Astrocyte of the spinal cord (primary cell): ENCODE data around the gene ANKRD49.

Source experiments
- DNase-seq: peaks from one replicate; pipeline ENCODE4 v3.0.0; 2011; ENCODE audit warnings: low read depth, low spot score
- H3K4me3 ChIP-seq: 2 replicates; pipeline ENCODE4 v1.5.1; 2011; ENCODE audit warnings: low read depth, mild to moderate bottlenecking, low read length, moderate library complexity
- in situ Hi-C: cut with HindIII; loops from 2 replicates; pipeline ENCODE4 v1.10.0; 2017; ENCODE audit warnings: low sequenced_read_pairs
- TF ChIP-seq, protein P1 (sequence below): IDR thresholded peaks from 2 replicates; pipeline ENCODE4 v1.5.1; 2012; ENCODE audit warnings: low read depth, mild to moderate bottlenecking, low read length, inconsistent platforms

ANKRD49 gene

DNA sequence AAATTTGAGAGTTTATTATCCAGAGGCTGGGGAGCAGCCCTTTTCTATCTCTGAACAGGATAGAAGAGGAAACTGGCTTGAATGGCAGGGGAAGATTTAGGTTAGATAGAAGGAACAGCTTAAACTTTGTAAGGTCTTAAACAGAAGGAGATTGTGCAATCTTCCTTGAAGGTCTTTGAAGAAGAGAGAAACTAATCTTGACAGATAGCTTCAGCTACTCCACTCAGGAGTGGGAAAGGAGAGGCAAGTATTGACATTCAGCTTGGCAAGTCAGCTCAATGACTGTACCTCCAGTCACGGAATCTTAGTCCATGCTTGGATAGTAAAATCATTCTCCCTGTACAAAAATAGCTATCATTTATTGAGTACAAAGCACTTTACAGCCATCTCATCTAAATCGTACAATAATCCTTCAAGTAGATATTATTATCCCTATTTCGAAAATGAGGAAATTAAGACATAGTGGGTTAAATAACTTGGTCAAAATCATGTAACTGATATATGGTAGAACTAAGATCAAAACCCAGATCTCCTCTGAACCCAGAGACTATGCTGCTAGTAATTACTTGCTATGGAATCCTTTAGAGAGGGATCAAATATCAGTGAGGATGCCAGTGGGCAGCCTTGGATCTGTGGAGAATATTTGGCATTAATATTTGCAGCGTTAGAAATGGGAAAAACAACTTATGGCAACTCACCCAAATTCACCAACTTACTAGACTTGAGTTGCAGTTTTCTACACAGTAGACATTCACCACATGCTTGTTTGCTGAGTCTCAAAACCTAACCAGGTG is 33.1 kb downstream of the ANKRD49 start:
- no peak overlapping the region for H3K4me3 ChIP-seq
- TF ChIP-seq, protein P1, sequence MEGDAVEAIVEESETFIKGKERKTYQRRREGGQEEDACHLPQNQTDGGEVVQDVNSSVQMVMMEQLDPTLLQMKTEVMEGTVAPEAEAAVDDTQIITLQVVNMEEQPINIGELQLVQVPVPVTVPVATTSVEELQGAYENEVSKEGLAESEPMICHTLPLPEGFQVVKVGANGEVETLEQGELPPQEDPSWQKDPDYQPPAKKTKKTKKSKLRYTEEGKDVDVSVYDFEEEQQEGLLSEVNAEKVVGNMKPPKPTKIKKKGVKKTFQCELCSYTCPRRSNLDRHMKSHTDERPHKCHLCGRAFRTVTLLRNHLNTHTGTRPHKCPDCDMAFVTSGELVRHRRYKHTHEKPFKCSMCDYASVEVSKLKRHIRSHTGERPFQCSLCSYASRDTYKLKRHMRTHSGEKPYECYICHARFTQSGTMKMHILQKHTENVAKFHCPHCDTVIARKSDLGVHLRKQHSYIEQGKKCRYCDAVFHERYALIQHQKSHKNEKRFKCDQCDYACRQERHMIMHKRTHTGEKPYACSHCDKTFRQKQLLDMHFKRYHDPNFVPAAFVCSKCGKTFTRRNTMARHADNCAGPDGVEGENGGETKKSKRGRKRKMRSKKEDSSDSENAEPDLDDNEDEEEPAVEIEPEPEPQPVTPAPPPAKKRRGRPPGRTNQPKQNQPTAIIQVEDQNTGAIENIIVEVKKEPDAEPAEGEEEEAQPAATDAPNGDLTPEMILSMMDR, result no peak
- in situ Hi-C loops, result no loop called here
- no peak for DNase-seq

DNA sequence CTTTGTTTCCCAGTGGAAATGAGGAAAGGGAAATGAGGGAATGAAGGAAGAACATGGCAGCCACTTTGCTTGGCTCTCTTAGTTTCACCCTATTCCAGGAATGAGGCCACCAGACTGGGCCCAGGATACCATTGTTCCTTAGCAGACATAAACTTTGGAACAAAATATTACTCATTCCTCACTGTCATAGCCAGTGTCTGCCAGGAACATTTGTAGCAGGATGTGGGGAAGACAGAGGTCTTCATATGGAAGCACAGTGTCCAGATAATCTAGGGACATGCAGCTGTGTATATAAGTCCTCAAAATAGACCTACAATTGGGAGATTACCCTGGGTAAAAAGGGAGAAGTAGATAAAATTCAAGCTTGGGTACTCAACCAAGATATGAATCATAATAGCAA is 34.8 kb downstream of the ANKRD49 start:
- in situ Hi-C loops, result no loop called here
- H3K4me3 ChIP-seq, result no peak overlapping the region
- TF ChIP-seq, protein P1, result no peak
- DNase-seq, result no peak

- DNase-seq, result no peak
- in situ Hi-C loops, result no loop called here
These were observed 38.4 kb downstream of the ANKRD49 start for GRCh38 chr11:94532211-94532610.

GRCh38 chr11:94533206-94533605 is 39.4 kb downstream of the ANKRD49 start:
- in situ Hi-C loops, result no loop called here
- DNase-seq, result no peak
- no peak overlapping the region for H3K4me3 ChIP-seq
- TF ChIP-seq, protein P1, result no peak

More at GRCh38 chr11:94532211-94532610, 38.4 kb downstream of the ANKRD49 start:
- TF ChIP-seq, protein P1, result no peak
- H3K4me3 ChIP-seq, result no peak overlapping the region

DNA sequence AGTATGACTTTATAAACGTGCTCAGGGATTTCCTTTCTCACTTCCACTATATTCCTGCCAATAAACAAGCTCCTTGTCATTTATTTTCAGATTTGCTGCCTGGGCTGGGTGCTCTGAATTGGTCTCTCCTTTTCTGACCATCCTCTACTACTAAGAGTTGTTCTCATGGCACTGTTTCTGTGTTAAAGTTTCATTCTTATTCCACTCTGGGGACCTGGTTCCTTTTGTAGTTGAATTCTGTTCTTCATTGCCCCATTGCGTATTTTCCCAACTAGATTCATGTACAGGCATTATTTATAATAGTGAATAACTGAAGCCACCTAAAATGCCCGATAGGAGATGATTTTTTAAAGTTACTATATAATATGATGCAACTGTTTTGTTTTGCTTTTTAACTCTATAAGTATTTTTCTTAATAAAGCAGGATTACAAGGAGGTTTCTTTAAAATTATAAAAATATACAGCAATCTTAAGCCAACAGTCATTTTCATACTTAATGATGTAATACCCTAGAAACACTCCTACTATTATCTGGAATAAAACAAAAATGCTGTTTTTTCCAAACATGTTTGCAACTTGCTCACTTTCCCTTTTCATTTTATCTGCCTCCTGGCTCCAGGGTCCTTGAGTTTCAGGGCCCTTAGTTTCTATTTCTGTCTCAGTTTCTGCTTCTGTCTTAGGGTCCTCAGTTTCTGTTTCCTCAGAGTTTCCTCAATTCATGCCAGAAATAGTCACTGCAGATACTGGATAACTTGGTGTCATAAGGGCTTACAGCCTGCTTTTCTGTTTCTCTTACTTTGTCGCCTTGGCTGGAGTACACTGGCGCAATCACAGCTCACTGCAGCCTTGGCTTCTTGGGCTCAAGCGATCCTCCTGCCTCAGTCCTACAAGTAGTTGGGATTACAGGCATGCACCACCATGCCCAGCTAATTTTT is 40.2 kb downstream of the ANKRD49 start:
- in situ Hi-C loops, result no loop called here
- no peak for DNase-seq
- TF ChIP-seq, protein P1, result no peak
- no peak overlapping the region for H3K4me3 ChIP-seq

GRCh38 chr11:94536386-94536785 is 42.6 kb downstream of the ANKRD49 start:
- no peak for DNase-seq
- H3K4me3 ChIP-seq, result no peak overlapping the region
- TF ChIP-seq, protein P1, result no peak
- in situ Hi-C loops, result no loop called here
